Uterus (tissue), 2 donors: Measurements from ENCODE around the gene MOSPD3.

ENCODE experiments used
- POLR2A ChIP-seq, 2 donors: fragments of 450-650 bp; IDR thresholded peaks; one replicate each; pipeline ENCODE4 v1.6.1; 2016; ENCODE audit warnings: antibody characterized with exemption in 2 of 2, mild to moderate bottlenecking in 1 of 2, moderate library complexity in 1 of 2
- TF ChIP-seq, protein P1 (sequence below), 4 experiments: fragments of 200-600 bp in 2 of 4; fragments of 450-650 bp in 2 of 4; sonication (generic) in 2 of 4; IDR thresholded peaks; one replicate each; pipeline ENCODE4 v1.5.1; 2016 to 2019; ENCODE audit warnings: antibody characterized with exemption in 4 of 4, mild to moderate bottlenecking in 2 of 4, moderate library complexity in 1 of 4

- TF ChIP-seq, protein P1, sequence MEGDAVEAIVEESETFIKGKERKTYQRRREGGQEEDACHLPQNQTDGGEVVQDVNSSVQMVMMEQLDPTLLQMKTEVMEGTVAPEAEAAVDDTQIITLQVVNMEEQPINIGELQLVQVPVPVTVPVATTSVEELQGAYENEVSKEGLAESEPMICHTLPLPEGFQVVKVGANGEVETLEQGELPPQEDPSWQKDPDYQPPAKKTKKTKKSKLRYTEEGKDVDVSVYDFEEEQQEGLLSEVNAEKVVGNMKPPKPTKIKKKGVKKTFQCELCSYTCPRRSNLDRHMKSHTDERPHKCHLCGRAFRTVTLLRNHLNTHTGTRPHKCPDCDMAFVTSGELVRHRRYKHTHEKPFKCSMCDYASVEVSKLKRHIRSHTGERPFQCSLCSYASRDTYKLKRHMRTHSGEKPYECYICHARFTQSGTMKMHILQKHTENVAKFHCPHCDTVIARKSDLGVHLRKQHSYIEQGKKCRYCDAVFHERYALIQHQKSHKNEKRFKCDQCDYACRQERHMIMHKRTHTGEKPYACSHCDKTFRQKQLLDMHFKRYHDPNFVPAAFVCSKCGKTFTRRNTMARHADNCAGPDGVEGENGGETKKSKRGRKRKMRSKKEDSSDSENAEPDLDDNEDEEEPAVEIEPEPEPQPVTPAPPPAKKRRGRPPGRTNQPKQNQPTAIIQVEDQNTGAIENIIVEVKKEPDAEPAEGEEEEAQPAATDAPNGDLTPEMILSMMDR (IDR thresholded peaks at IDR 0.05): no peak
- TF ChIP-seq POLR2A (IDR thresholded peaks at IDR 0.05): peak; percentile 51 to 55
Observed at GRCh38 chr7:100586266-100587025, 25.9 kb upstream of the MOSPD3 start, which contains the start of gene FBXO24.
